ENCODE results near the gene MOCS3. TPM values are rescaled to one million over a fixed set of nuclear protein-coding genes. Genes with fewer than 3 reads are reported as not detected.

MOCS3 gene
- total RNA-seq, 1 donor from 2014 or later: 4.3 TPM

DNA sequence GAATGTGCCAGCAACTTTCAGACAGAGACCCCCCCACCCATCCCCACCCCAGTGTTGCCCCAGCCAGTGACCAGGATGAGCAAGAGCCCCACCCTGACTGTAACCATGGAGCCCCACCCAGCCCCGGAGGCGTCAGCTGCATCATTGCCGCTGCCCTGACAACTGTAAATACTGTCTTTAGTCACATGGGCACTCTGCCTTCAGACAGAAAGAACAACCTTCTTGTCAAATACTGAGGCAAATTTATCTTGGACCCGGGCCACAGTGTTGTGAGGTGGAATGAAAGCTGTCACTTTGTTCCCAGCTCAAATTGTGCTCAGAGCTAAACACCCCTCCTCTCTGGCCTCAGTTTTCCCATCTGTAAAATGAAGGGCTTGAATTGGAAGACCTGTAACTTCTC lies 23.7 kb downstream of the MOCS3 start:
- DNase-seq (ENCODE audit: low spot score): no peak
- H3K4me3 Mint-ChIP-seq (ENCODE audit: unreplicated experiment): no peak overlapping the region
- no peaks in the 10 kb centered on the region for H3K27me3 Mint-ChIP-seq (ENCODE audit: low read depth)
- no peaks in the 10 kb centered on the region for H3K36me3 Mint-ChIP-seq (ENCODE audit: low read depth)
- peaks cover 40% of the 10 kb centered on the region for H3K4me1 Mint-ChIP-seq (ENCODE audit: low read depth)
- peak overlapping the region; percentile 94 for H3K27ac Mint-ChIP-seq (ENCODE audit: unreplicated experiment)
- TF ChIP-seq, protein P1, sequence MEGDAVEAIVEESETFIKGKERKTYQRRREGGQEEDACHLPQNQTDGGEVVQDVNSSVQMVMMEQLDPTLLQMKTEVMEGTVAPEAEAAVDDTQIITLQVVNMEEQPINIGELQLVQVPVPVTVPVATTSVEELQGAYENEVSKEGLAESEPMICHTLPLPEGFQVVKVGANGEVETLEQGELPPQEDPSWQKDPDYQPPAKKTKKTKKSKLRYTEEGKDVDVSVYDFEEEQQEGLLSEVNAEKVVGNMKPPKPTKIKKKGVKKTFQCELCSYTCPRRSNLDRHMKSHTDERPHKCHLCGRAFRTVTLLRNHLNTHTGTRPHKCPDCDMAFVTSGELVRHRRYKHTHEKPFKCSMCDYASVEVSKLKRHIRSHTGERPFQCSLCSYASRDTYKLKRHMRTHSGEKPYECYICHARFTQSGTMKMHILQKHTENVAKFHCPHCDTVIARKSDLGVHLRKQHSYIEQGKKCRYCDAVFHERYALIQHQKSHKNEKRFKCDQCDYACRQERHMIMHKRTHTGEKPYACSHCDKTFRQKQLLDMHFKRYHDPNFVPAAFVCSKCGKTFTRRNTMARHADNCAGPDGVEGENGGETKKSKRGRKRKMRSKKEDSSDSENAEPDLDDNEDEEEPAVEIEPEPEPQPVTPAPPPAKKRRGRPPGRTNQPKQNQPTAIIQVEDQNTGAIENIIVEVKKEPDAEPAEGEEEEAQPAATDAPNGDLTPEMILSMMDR (IDR thresholded peaks at IDR 0.05): no peak
- H3K9me3 Mint-ChIP-seq (ENCODE audit: low read depth): no peaks in the 10 kb centered on the region

DNA sequence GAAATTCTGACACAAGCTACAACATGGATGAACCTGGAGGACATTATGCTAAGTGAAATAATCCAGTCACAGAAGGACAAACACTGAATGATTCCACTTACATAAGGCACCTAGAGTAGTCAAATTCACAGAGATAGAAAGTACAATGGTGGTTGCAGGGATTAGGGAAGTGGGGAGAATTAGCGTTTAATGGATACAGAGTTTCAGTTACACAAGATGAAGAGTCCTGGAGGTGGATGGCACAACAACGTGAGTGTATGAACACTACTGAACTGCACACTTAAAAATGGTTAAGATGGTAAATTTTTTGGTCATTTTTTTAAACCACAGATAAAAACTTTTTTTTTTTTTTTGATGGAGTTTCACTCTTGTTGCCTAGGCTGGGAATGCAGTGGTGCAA lies 24.7 kb downstream of the MOCS3 start:
- H3K4me1 Mint-ChIP-seq (ENCODE audit: low read depth): peaks cover 47% of the 10 kb centered on the region
- H3K36me3 Mint-ChIP-seq (ENCODE audit: low read depth): no peaks in the 10 kb centered on the region
- peak overlapping the region; percentile 1 for H3K27ac Mint-ChIP-seq (ENCODE audit: unreplicated experiment)
- no peak for DNase-seq (ENCODE audit: low spot score)
- TF ChIP-seq, protein P1 (IDR thresholded peaks at IDR 0.05): no peak
- H3K4me3 Mint-ChIP-seq (ENCODE audit: unreplicated experiment): no peak overlapping the region
- no peaks in the 10 kb centered on the region for H3K9me3 Mint-ChIP-seq (ENCODE audit: low read depth)
- H3K27me3 Mint-ChIP-seq (ENCODE audit: low read depth): no peaks in the 10 kb centered on the region

DNA sequence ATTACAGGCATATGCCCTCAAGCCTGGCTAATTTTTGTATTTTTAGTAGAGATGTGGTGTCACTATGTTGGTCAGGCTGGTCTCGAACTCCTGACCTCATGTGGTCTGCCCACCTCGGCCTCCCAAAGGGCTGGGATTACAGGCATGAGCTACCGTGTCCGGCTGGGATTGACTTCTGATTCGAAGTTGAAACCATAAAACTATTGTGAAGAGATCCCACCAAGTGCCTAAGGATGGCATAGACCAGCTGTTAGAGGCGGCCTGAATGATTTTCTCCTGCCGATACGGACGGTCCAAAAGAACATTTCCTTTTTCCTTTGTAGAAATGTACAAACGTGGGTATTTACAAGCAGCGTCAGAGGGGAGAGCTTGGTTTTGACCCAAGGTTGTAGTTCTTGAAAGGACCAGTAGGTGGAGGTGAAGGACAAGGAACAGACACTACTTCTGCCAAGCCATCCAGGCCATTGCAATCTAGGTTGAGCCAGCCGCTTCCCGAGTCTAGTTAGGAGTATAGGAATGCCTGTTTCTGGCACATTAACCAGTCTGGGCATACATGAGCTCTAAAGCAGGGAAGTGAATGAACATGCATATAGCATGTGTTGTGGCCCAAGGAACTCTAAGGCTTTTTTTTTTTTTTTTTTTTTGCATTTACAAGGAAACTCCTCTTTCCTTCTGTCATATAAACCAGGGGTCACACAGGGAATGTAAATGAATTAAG lies 29.0 kb downstream of the MOCS3 start:
- H3K36me3 Mint-ChIP-seq (ENCODE audit: low read depth): no peaks in the 10 kb centered on the region
- H3K27me3 Mint-ChIP-seq (ENCODE audit: low read depth): no peaks in the 10 kb centered on the region
- no peak overlapping the region for H3K4me3 Mint-ChIP-seq (ENCODE audit: unreplicated experiment)
- TF ChIP-seq, protein P1 (IDR thresholded peaks at IDR 0.05): peak; percentile 90
- DNase-seq (ENCODE audit: low spot score): no peak
- no peaks in the 10 kb centered on the region for H3K9me3 Mint-ChIP-seq (ENCODE audit: low read depth)
- H3K4me1 Mint-ChIP-seq (ENCODE audit: low read depth): peaks cover 22% of the 10 kb centered on the region
- H3K27ac Mint-ChIP-seq (ENCODE audit: unreplicated experiment): no peak overlapping the region

DNA sequence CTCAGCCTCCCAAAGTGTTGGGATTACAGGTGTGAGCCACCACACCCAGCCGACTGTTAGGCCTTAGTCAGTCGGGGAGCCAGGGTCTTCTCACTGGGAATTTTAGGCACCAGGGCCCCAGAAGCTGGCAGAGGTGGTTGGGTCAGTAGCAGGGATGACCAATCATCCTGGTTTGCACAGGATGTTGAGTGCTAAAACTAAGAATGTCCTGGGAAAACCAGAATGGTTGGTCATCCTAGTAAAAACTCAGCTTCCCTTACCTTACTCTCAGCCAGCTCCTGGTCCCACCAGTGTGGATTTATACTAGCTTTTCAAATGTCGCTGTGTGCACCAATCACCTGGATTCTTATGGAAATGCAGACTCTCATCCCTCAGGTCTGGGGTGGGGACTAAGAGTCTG lies 32.5 kb downstream of the MOCS3 start:
- no peak for DNase-seq (ENCODE audit: low spot score)
- Mint-ChIP-seq H3K4me1 (ENCODE audit: low read depth) (peaks cover 16% of the 10 kb centered on the region), H3K27ac (ENCODE audit: unreplicated experiment) (no peak overlapping the region), H3K27me3 (ENCODE audit: low read depth) (no peaks in the 10 kb centered on the region), H3K9me3 (ENCODE audit: low read depth) (no peaks in the 10 kb centered on the region), H3K36me3 (ENCODE audit: low read depth) (no peaks in the 10 kb centered on the region), H3K4me3 (ENCODE audit: unreplicated experiment) (no peak overlapping the region)
- TF ChIP-seq, protein P1 (IDR thresholded peaks at IDR 0.05): no peak

DNA sequence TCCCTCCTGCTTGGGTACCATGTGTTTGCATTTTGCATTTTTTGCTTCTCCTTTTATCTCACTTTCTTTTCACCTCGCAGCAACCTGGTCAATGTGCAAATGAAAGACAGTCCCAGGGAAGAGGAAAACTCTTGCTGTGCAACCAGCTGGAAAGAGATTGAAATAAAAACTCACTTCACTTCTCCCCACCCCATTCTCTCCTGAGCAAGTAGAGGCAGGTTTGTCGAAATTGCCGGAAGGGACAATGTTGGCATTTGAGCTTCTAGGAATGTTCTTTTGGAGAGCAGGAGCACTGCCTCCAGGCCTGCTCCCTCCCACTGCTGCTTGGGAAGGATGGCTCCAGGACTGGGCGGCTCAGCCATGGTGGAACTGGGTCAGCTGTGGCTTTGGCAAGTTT lies 33.7 kb downstream of the MOCS3 start:
- Mint-ChIP-seq H3K4me1 (ENCODE audit: low read depth) (peaks cover 18% of the 10 kb centered on the region), H3K4me3 (ENCODE audit: unreplicated experiment) (no peak overlapping the region)

More for the DNA sequence above, 33.7 kb downstream of the MOCS3 start:
- Mint-ChIP-seq H3K9me3 (ENCODE audit: low read depth) (no peaks in the 10 kb centered on the region), H3K27ac (ENCODE audit: unreplicated experiment) (no peak overlapping the region), H3K27me3 (ENCODE audit: low read depth) (peaks cover 3% of the 10 kb centered on the region), H3K36me3 (ENCODE audit: low read depth) (no peaks in the 10 kb centered on the region)
- no peak for DNase-seq (ENCODE audit: low spot score)
- TF ChIP-seq, protein P1 (IDR thresholded peaks at IDR 0.05): no peak

Measured in chondrocyte (in vitro differentiated cells).